GM03348 (cell line): ENCODE data around the gene RASL10A.

Source experiments
- DNase-seq: peaks from one replicate; pipeline ENCODE4 v3.0.0; 2012; ENCODE audit warnings: low spot score

Gene RASL10A

DNA sequence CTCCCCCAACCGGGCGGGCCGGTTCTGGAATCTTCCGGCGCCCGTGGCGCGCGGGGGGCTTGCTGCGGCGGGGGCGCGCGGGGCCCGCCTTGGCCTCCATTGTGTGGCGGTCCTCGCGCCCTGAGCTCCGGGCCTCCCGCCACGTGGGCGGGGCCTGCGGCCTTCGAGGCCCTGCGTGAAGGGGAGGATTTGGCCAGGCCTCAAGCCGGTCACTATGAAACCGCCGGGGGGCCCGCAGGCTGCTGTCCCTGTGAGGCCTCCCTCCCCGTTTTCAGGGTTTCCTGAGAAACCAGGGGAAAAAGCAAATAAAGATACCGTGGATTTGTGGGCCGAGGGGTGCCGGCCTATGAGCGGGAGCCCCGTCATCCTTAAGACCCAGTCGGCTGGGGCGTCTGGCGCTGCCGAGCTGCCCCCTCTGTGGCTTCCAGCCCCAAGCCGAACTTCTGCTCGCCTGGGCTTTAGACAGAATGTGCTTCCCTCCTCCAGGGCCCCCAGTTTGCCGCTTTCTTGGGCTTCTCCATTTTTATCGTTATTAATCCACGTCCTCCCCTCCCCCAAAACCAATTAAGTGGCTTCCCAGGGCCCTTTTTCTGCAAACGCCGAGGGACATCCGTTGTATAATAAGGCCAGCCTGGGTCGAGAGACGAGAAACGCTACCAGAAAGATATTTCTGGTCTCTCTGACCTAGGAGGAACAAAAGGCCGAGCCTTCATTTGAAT is 46.8 kb downstream of the RASL10A start:
- peak; percentile 87 for DNase-seq

DNA sequence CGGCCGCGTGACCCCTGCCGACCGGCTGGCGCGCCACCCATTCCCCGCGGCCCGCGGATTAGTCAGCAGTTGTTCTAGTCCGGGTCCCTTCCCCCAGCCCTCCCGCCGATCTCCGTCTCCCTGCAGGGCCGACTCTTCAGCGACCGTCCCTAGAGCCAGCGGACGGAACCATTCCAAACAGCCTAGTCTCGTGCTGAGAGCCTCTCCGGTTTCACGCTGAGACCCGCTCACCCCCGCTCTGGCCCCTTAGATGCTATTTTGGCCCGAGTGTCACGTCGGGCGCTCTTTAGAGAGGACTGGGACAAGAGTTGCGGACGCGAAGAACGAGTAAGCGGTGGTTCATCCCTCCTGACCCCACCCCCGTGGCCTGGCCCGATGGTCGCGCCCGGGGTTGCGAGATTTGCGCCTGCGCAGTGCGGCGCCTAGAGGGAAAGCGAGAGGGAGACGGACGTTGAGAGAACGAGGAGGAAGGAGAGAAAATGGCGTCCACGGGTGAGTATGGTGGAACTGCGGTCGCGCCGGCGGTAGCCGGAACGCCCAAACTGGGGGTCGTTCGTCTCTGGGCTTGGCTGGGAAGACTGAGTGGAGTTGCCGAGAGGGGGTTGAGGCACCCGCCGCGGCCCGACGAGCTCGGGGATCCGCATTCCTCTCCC is 47.5 kb downstream of the RASL10A start, which contains the start of the genes EWSR1 and RHBDD3:
EWSR1 (plus strand) TSS at position 411 of the 653 bp plus-strand sequence; CDS start at position 480, 69 bp downstream.
RHBDD3 (minus strand) TSS at position 124 of the 653 bp plus-strand sequence. CDS start 2,355 bp downstream, outside the sequence.
- peak; percentile 98 for DNase-seq

DNA sequence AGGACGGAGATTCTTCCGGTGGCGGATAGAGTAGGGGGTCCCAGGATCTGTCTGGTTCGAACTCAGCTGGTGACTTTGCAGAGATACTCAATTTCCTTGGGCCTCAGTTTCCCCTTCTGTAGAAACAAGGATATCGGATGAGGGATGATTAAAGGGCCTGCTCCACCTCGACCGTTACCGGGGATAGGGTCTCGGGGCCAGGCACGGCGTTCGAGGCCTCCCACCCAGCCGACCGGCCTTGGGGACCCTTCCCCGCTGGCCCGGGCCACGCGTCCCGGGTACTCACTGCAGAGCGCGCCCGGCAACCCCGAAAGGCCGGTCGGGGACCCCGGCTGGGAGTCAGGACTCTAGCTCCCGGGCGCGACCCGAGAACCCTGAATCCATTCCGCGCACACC is 48.0 kb downstream of the RASL10A start:
- DNase-seq: no peak

DNA sequence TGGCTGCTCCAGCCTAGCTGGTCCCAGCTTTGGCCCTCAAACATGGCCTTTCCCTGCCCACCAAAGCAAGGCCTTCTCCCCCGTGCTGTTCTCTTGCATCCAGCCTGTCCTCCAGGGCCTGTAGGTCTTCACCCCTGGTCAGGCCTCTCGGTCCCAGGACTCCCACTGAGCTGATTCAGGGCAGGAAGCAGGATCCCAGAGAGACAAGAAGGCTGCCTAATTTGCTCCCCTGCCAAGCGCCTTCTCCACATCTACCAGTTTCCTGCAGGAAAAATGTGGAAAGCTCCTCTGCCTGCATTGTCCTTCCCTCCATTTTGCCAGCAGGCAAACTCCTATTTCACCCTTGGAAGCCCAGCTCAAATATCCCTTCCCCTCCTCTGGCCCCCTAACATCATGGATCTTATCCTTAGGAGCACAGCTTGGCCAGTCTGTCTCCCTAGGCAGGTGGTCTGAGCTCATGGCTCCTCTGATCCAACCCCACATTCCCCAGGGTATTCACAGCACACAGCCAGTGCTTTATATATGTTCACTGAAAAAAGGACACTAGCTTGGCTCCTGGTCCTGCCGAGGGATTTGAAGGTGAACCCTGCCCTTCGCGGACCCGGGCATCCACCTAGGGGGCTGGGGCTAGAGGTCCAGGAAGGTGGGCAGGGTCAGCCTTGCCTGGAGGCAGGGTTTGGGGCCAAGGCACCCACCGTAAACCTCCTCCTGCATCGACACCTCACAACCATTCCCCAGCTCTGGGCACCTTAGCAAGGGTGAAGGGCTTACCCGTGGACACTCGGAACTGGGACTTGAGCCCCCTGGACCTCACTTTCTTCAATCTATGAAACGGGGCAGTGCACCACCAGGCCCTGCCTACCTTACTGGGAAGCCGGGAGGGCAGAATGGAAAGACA is 48.7 kb downstream of the RASL10A start:
- DNase-seq: no peak

DNA sequence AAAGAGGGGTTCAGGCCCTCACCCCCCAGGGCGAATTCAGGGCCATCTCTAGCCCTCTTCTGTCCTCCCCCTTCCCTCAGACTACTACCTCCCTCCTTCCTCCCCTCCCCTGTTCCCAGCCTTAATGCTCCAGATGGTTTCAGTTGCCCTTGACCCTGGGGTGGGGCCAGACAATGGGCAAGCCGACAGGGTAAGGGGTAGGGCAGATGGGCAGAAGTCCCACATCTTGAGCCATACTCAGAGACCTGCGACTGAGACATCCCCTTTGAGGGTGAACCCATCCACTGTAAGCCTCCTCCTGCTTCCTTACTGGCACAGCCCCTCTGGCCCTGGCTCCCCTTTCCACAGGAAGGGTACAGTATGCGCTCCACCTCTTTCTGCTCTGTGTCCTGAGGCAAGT is 49.6 kb downstream of the RASL10A start:
- no peak for DNase-seq

DNA sequence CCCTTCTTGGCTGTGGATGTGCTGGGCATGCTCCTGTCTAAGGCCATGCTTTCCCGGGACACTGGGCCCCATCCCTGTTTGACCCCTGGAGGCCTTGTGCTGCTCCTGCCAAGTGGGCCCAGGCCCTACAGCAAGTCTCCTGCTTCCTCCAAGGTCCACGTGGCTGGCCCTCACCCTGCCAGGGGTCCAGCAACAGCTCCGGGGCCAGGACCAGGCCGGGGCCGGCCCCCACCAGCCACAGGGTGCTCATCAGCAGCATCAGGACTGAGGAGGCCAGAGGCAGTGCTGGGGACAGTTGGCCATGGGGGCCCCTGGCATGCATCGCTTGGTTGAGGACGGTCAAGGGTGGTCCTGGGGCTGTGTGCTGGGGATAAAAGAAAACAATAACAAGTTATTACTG is 50.2 kb downstream of the RASL10A start:
- DNase-seq: no peak

DNA sequence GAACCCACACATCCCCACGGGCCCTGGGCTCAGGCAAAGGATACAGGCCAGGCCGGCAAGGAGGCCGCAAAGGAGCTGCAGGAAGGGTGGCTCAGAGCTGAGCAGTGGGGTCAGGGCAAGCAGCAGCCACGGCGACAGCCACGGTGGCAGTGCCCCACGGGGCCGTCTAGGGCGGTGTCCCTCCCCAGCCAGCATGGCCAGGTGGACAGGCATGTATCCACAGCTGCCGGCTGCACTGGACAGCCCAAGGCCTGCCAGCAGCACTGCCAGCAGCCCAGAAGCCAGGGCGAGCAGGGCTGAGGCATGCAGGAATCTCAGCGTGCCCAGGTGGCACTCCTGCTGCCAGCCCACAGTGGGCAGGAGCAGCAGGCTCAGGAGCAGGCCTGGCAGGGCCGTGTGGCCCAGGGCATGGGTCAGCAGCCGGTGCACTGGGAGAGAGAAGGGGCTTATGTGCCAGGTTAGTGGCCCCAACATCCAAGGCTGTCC is 51.7 kb downstream of the RASL10A start:
- DNase-seq: no peak
